ENCODE data around the gene DCXR. TPM values are rescaled to one million over a fixed set of nuclear protein-coding genes. Genes with fewer than 3 reads are reported as not detected.

DCXR gene
- total RNA-seq, 1 experiment from 2014 or later: 120 TPM

GRCh38 chr17:82003411-82004381 is 33.8 kb downstream of the DCXR start:
- Histone ChIP-seq H3K4me1 (replicated peaks; ENCODE audit: insufficient read depth) (peaks cover 22% of the 10 kb centered on the region), H2AFZ (no peak overlapping the region), H3K9me3 (ENCODE audit: insufficient read depth, low read depth) (no peaks in the 10 kb centered on the region), H3K27me3 (ENCODE audit: insufficient read depth, low read depth) (no peaks in the 10 kb centered on the region), H3K4me2 (peak overlapping the region; percentile 62), H3F3A (ENCODE audit: insufficient read depth, low read depth) (peaks cover 10% of the 10 kb centered on the region; the same call in 1 of the 2 replicates), H3K27ac (peak overlapping the region; percentile 31; the same call in 1 of the 2 replicates), H4K20me1 (ENCODE audit: insufficient read depth) (no peaks in the 10 kb centered on the region), H3K79me2 (ENCODE audit: low read depth) (no peaks in the 10 kb centered on the region), H3K36me3 (ENCODE audit: low read depth) (no peaks in the 10 kb centered on the region), H3K4me3 (no peak overlapping the region), H3K9me2 (ENCODE audit: insufficient read depth) (no peaks in the 10 kb centered on the region)
- TF ChIP-seq EZH2 (IDR thresholded peaks at IDR 0.05; ENCODE audit: low read depth) (no peak), CTCF (conservative IDR thresholded peaks at IDR 0.05) (no peak)
- CTCF ChIA-PET: interaction anchor here (0.8 to 1.2 kb wide), 2 partner anchors 13 to 44 kb away, joined by 3 to 7 read pairs; partner anchors contain the start of gene NOTUM
- intact Hi-C loops (cut with micrococcal nuclease; ENCODE audit: unreplicated experiment): loop anchor here (1.0 to 5.0 kb wide), 2 partner anchors 23 to 36 kb away; no protein-coding TSS in a partner anchor
- BruUV-seq (replicated peaks): no TSS peak
- DNase-seq: peak; percentile 80 to 96
- POLR2A ChIA-PET (ENCODE audit: unreplicated experiment): interaction anchor here (0.6 to 0.9 kb wide), 2 partner anchors 9 to 19 kb away, joined by 3 to 5 read pairs; partner anchors contain the start of genes CENPX and LRRC45

GRCh38 chr17:82001571-82002056 is 35.9 kb downstream of the DCXR start:
- Histone ChIP-seq H2AFZ (no peak overlapping the region), H4K20me1 (ENCODE audit: insufficient read depth) (no peaks in the 10 kb centered on the region), H3K9me3 (ENCODE audit: insufficient read depth, low read depth) (no peaks in the 10 kb centered on the region), H3K4me3 (no peak overlapping the region), H3F3A (ENCODE audit: insufficient read depth, low read depth) (peaks cover 10% of the 10 kb centered on the region; the same call in 1 of the 2 replicates), H3K79me2 (ENCODE audit: low read depth) (no peaks in the 10 kb centered on the region), H3K9me2 (ENCODE audit: insufficient read depth) (no peaks in the 10 kb centered on the region), H3K4me2 (no peak overlapping the region), H3K27me3 (ENCODE audit: insufficient read depth, low read depth) (no peaks in the 10 kb centered on the region), H3K4me1 (replicated peaks; ENCODE audit: insufficient read depth) (peaks cover 22% of the 10 kb centered on the region), H3K36me3 (ENCODE audit: low read depth) (no peaks in the 10 kb centered on the region), H3K27ac (no peak overlapping the region)
- no TSS peak for BruUV-seq (replicated peaks)
- DNase-seq: no peak
- CTCF ChIA-PET: no interaction called here
- POLR2A ChIA-PET (ENCODE audit: unreplicated experiment): no interaction called here
- TF ChIP-seq EZH2 (IDR thresholded peaks at IDR 0.05; ENCODE audit: low read depth) (no peak), CTCF (conservative IDR thresholded peaks at IDR 0.05) (no peak)
- intact Hi-C loops (cut with micrococcal nuclease; ENCODE audit: unreplicated experiment): loop anchor here (5.0 kb wide), 1 partner anchor 34 kb away; no protein-coding TSS in a partner anchor

GRCh38 chr17:82000803-82001570 is 36.5 kb downstream of the DCXR start:
- no peak overlapping the region for H3K4me3 ChIP-seq
- no peaks in the 10 kb centered on the region for H3K27me3 ChIP-seq (ENCODE audit: insufficient read depth, low read depth)
- H3K4me2 ChIP-seq: no peak overlapping the region
- DNase-seq: no peak
- no peaks in the 10 kb centered on the region for H3K79me2 ChIP-seq (ENCODE audit: low read depth)
- BruUV-seq (replicated peaks): no TSS peak
- no peaks in the 10 kb centered on the region for H3K9me3 ChIP-seq (ENCODE audit: insufficient read depth, low read depth)
- ChIA-PET CTCF (no interaction called here), POLR2A (ENCODE audit: unreplicated experiment) (no interaction called here)
- no peaks in the 10 kb centered on the region for H3K36me3 ChIP-seq (ENCODE audit: low read depth)
- TF ChIP-seq CTCF (conservative IDR thresholded peaks at IDR 0.05): no peak
- TF ChIP-seq EZH2 (IDR thresholded peaks at IDR 0.05; ENCODE audit: low read depth): no peak
- H3K9me2 ChIP-seq (ENCODE audit: insufficient read depth): no peaks in the 10 kb centered on the region
- H3F3A ChIP-seq (ENCODE audit: insufficient read depth, low read depth): peaks cover 10% of the 10 kb centered on the region; the same call in 1 of the 2 replicates
- no peaks in the 10 kb centered on the region for H4K20me1 ChIP-seq (ENCODE audit: insufficient read depth)
- peaks cover 22% of the 10 kb centered on the region for H3K4me1 ChIP-seq (replicated peaks; ENCODE audit: insufficient read depth)
- no peak overlapping the region for H2AFZ ChIP-seq
- intact Hi-C loops (cut with micrococcal nuclease; ENCODE audit: unreplicated experiment): loop anchor here (5.0 kb wide), 1 partner anchor 34 kb away; no protein-coding TSS in a partner anchor
- no peak overlapping the region for H3K27ac ChIP-seq
